IMR-90 (cell line): ENCODE data around the gene MAGOH. TPM values are rescaled to one million over a fixed set of nuclear protein-coding genes. Genes with fewer than 3 reads are reported as not detected.

ENCODE experiments used
- ATAC-seq: fragments of 200-7000 bp; cut with Tn5 transposase; 2 replicates; pipeline ENCODE4 v1.9.1; 2020; ENCODE audit warnings: low read depth, mild to moderate bottlenecking, moderate library complexity
- BruUV-seq: library from RNA; stranded (reverse); fragments of 400-500 nt; replicated peaks from 2 replicates; lab custom pipeline; 2021; lab: Mats Ljungman, UMichigan
- CTCF ChIA-PET: fragments of 300-600 bp; formaldehyde crosslinking; extraction: SDS; loops from one replicate; lab custom pipeline; 2021; ENCODE audit warnings: antibody characterized with exemption; lab: Yijun Ruan, JAX
- POLR2A ChIA-PET: fragments of 300-600 bp; sonication (Branson Sonifier 250); formaldehyde crosslinking; loops from one replicate; lab custom pipeline; 2022; ENCODE audit warnings: antibody characterized with exemption; ENCODE audit not compliant: unreplicated experiment; lab: Charles Lee
- DNase-seq: peaks from one replicate; pipeline ENCODE4 v3.0.0; 2013
- H2AFZ ChIP-seq: replicated peaks from 2 replicates; pipeline ENCODE3; 2013; ENCODE audit warnings: low read length, mild to moderate bottlenecking; ENCODE audit not compliant: poor library complexity
- H2AK5ac ChIP-seq: 2 replicates; pipeline ENCODE4 v1.6.1; 2013; ENCODE audit warnings: low read depth, low read length, inconsistent platforms
- H2AK9ac ChIP-seq: replicated peaks from 2 replicates; pipeline ENCODE3; 2013; ENCODE audit warnings: mild to moderate bottlenecking, low read depth, low read length, moderate library complexity; ENCODE audit not compliant: poor library complexity
- H2BK120ac ChIP-seq: 2 replicates; pipeline ENCODE4 v1.6.1; 2013; ENCODE audit warnings: low read depth, low read length, inconsistent platforms
- H2BK15ac ChIP-seq: 3 replicates; pipeline ENCODE4 v1.6.1; 2013; ENCODE audit warnings: low read depth, low read length, inconsistent platforms
- H2BK20ac ChIP-seq: 2 replicates; pipeline ENCODE4 v1.6.1; 2013; ENCODE audit warnings: low read depth, mild to moderate bottlenecking, inconsistent platforms, low read length, moderate library complexity
- H2BK5ac ChIP-seq: 2 replicates; pipeline ENCODE4 v1.6.1; 2013; ENCODE audit warnings: mild to moderate bottlenecking, low read depth, low read length, inconsistent platforms; ENCODE audit not compliant: poor library complexity, severe bottlenecking
- H3K14ac ChIP-seq: replicated peaks from 2 replicates; pipeline ENCODE4 v1.6.1; 2013; ENCODE audit warnings: low read depth, low read length, inconsistent platforms
- H3K18ac ChIP-seq: 2 replicates; pipeline ENCODE4 v1.6.1; 2013; ENCODE audit warnings: low read depth, low read length, control low read depth
- H3K23ac ChIP-seq: 2 replicates; pipeline ENCODE4 v1.6.1; 2013; ENCODE audit warnings: low read depth, low read length, inconsistent platforms
- H3K27ac ChIP-seq: 2 replicates; pipeline ENCODE4 v1.5.1; 2013; ENCODE audit warnings: mild to moderate bottlenecking, control low read depth, low read length; ENCODE audit not compliant: insufficient read depth
- H3K27me3 ChIP-seq: 2 replicates; pipeline ENCODE4 v1.6.1; 2013; ENCODE audit warnings: low read length; ENCODE audit not compliant: control insufficient read depth, insufficient read depth
- H3K36me3 ChIP-seq: 2 replicates; pipeline ENCODE4 v1.6.1; 2013; ENCODE audit warnings: low read length, mixed read lengths; ENCODE audit not compliant: control insufficient read depth, insufficient read depth
- H3K4ac ChIP-seq: 2 replicates; pipeline ENCODE4 v1.6.1; 2013; ENCODE audit warnings: low read depth, low read length, inconsistent platforms
- H3K4me1 ChIP-seq: 2 replicates; pipeline ENCODE4 v1.6.1; 2013; ENCODE audit warnings: low read length, mixed read lengths; ENCODE audit not compliant: control insufficient read depth, insufficient read depth
- H3K4me2 ChIP-seq: 2 replicates; pipeline ENCODE4 v1.6.1; 2013; ENCODE audit warnings: low read depth, mild to moderate bottlenecking, control low read depth, low read length, moderate library complexity
- H3K4me3 ChIP-seq: 2 replicates; pipeline ENCODE4 v1.5.1; 2013; ENCODE audit warnings: low read depth, mild to moderate bottlenecking, control low read depth, low read length, moderate library complexity; ENCODE audit not compliant: insufficient read depth
- H3K56ac ChIP-seq: 2 replicates; pipeline ENCODE4 v1.6.1; 2013; ENCODE audit warnings: low read length, inconsistent platforms; ENCODE audit not compliant: insufficient read depth; ENCODE audit errors: extremely low read depth
- H3K79me1 ChIP-seq, 2 experiments: 2 replicates each; pipeline ENCODE4 v1.6.1; 2013; ENCODE audit warnings: low read length in 2 of 2, inconsistent platforms in 1 of 2, low read depth in 1 of 2
- H3K9ac ChIP-seq: 2 replicates; pipeline ENCODE4 v1.6.1; 2013; ENCODE audit warnings: low read depth, low read length, control low read depth
- H3K9me1 ChIP-seq: 2 replicates; pipeline ENCODE4 v1.6.1; 2013; ENCODE audit warnings: low read length, inconsistent platforms; ENCODE audit not compliant: insufficient read depth
- H3K9me3 ChIP-seq: 2 replicates; pipeline ENCODE4 v1.6.1; 2013; ENCODE audit warnings: low read length; ENCODE audit not compliant: control insufficient read depth, insufficient read depth
- H4K20me1 ChIP-seq: 2 replicates; pipeline ENCODE4 v1.6.1; 2013; ENCODE audit warnings: low read length, inconsistent platforms; ENCODE audit not compliant: insufficient read depth
- H4K5ac ChIP-seq: 2 replicates; pipeline ENCODE4 v1.6.1; 2013; ENCODE audit warnings: mild to moderate bottlenecking, low read depth, low read length, control low read depth
- H4K8ac ChIP-seq, 2 experiments: 2 replicates each; pipeline ENCODE4 v1.6.1; 2013; ENCODE audit warnings: low read depth in 2 of 2, low read length in 2 of 2, control low read depth in 1 of 2, inconsistent platforms in 1 of 2
- H4K91ac ChIP-seq: 2 replicates; pipeline ENCODE4 v1.6.1; 2013; ENCODE audit warnings: low read depth, low read length, inconsistent platforms; ENCODE audit not compliant: insufficient read depth
- BHLHE40 ChIP-seq: fragments of 150-350 bp; IDR thresholded peaks from 2 replicates; pipeline ENCODE4 v1.6.1; 2016; ENCODE audit warnings: mild to moderate bottlenecking, low read depth, low read length
- FOS ChIP-seq: fragments of 150-350 bp; IDR thresholded peaks from 2 replicates; pipeline ENCODE4 v1.6.1; 2016; ENCODE audit warnings: low read depth, low read length
- MAFK ChIP-seq: IDR thresholded peaks from 2 replicates; pipeline ENCODE4 v1.6.1; 2012; ENCODE audit warnings: low read depth, low read length, improper control_type of control experiment
- NFE2L2 ChIP-seq: fragments of 150-350 bp; IDR thresholded peaks from 2 replicates; pipeline ENCODE4 v1.6.1; 2016; ENCODE audit warnings: low read depth, mild to moderate bottlenecking, low read length
- POLR2A ChIP-seq: IDR thresholded peaks from 2 replicates; pipeline ENCODE4 v1.6.1; 2012; ENCODE audit warnings: mild to moderate bottlenecking, low read depth, low read length
- RFX5 ChIP-seq: IDR thresholded peaks from 2 replicates; pipeline ENCODE4 v1.8.0; 2012; ENCODE audit warnings: low read depth, mild to moderate bottlenecking, low read length, moderate library complexity
- SMC3 ChIP-seq: fragments of 150-350 bp; IDR thresholded peaks from 2 replicates; pipeline ENCODE4 v1.6.1; 2016; ENCODE audit warnings: low read depth, mild to moderate bottlenecking, antibody characterized with exemption, low read length, moderate library complexity
- WGBS, 2 experiments: methylation state at CpG; one replicate each; pipeline versions ENCODE4 v1.1.5 to v1.1.7; 2013; ENCODE audit warnings: missing lambda C conversion rate in 2 of 2; ENCODE audit not compliant: insufficient read length in 1 of 2; ENCODE audit errors: extremely low coverage in 2 of 2; 5-methylcytosine and 5-hydroxymethylcytosine counted together
- dilution Hi-C: fragments of 300-500 bp; cut with HindIII; formaldehyde crosslinking; loops from one replicate; pipeline ENCODE4 v1.14.3; 2018; ENCODE audit warnings: low sequenced_read_pairs; ENCODE audit not compliant: unreplicated experiment
- in situ Hi-C: fragments of 300-500 bp; cut with MboI; formaldehyde crosslinking; loops from 3 replicates; pipeline ENCODE4 v1.14.3; 2019; ENCODE audit warnings: low sequenced_read_pairs, inconsistent platforms, mixed read lengths
- intact Hi-C: fragments of 100-400 bp; cut with micrococcal nuclease; formaldehyde crosslinking; loops from 2 replicates; pipeline ENCODE4 v1.10.0; 2022
- polyA plus RNA-seq, 3 experiments: library from polyadenylated mRNA; depleted of rRNA; stranded (reverse); fragments of >200 nt; gene quantifications; 2 replicates each; pipeline ENCODE4 v1.2.3, GENCODE V29; 2012; ENCODE audit warnings: low replicate concordance in 1 of 3
- total RNA-seq: library from RNA; depleted of rRNA; stranded (reverse); fragments of >200 nt; gene quantifications from 2 replicates; pipeline ENCODE4 v1.2.3, GENCODE V29; 2012
- TF ChIP-seq, protein P1 (sequence below): fragments of 150-350 bp; IDR thresholded peaks from 2 replicates; pipeline ENCODE4 v1.6.1; 2017; ENCODE audit warnings: mild to moderate bottlenecking, antibody characterized with exemption, low read length, low read depth

The MAGOH gene
- total and polyA plus RNA-seq, 2 of the 4 experiments (the other 2 are of a cell fraction) = 3.8 to 26.3 TPM

DNA sequence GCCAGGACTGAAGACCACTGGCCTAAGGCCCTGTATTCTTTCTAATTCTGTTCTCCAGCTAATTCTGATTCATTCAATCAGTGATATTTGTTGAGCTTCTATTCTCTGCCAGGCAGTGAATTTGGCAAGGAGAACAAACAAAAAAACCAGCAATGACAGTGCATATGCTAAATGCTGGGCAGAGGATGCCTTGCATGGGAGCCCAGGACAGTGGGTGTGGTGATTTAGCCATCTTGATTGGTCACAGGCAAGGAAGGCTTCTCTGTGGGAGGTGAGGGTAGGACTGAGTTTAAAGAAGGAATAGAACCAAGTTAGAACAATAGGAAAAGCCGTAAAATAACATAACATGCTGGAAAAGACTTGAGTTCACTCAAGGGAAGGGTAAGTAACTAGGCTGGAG lies 50.9 kb downstream of the MAGOH start:
- Histone ChIP-seq H3K4me3 (no peak overlapping the region), H3K9ac (no peak overlapping the region), H2BK5ac (no peak overlapping the region), H3K27me3 (no peaks in the 10 kb centered on the region), H2BK20ac (peak overlapping the region; percentile 66), H2AFZ (no peak overlapping the region), H3K56ac (no peak overlapping the region; the same call in 1 of the 2 replicates), H3K9me1 (peaks cover 26% of the 10 kb centered on the region), H4K91ac (peak overlapping the region; percentile 67), H4K20me1 (no peaks in the 10 kb centered on the region), H3K9me3 (no peaks in the 10 kb centered on the region), H2AK9ac (no peak overlapping the region), H3K79me1 (peaks cover 0 to 3% of the 10 kb centered on the region in 2 experiments; a peak in 2 of 4 replicates), H3K23ac (no peak overlapping the region), H3K27ac (no peak overlapping the region), H4K8ac (peak overlapping the region in 1 of 2 experiments; percentile 65; a peak in 3 of 4 replicates), H2AK5ac (no peak overlapping the region), H3K14ac (0 out of 2 replicates have a peak overlapping the region, but pooled peaks have one; percentile 51), H3K18ac (peak overlapping the region; percentile 68), H2BK15ac (peak overlapping the region; percentile 45; the same call in 1 of the 3 replicates), H4K5ac (peak overlapping the region; percentile 0; the same call in 1 of the 2 replicates), H3K4ac (peak overlapping the region; percentile 85), H3K36me3 (no peaks in the 10 kb centered on the region), H2BK120ac (peak overlapping the region; percentile 88), H3K4me1 (peaks cover 38% of the 10 kb centered on the region), H3K4me2 (no peak overlapping the region)
- POLR2A ChIA-PET = no interaction called here
- intact Hi-C loops (loop anchor here (5.0 to 10.0 kb wide), 3 partner anchors 170 to 345 kb away; partner anchors contain the start of genes ECHDC2, SCP2 and ZYG11A), in situ Hi-C loops (loop anchor here (10.0 kb wide), 2 partner anchors 283 to 483 kb away; no protein-coding TSS in a partner anchor), dilution Hi-C loops (no loop called here)
- ATAC-seq = no peak
- CTCF ChIA-PET = interaction anchor here (0.6 to 1.5 kb wide), 4 partner anchors 11 to 486 kb away, joined by 3 to 6 read pairs (median 4); no protein-coding TSS in a partner anchor
- no peak for DNase-seq
- TF ChIP-seq FOS = no peak
- TF ChIP-seq BHLHE40 = no peak
- no peak for TF ChIP-seq POLR2A
- TF ChIP-seq MAFK = no peak
- no peak for TF ChIP-seq RFX5
- no peak for TF ChIP-seq SMC3
- TF ChIP-seq, protein P1, sequence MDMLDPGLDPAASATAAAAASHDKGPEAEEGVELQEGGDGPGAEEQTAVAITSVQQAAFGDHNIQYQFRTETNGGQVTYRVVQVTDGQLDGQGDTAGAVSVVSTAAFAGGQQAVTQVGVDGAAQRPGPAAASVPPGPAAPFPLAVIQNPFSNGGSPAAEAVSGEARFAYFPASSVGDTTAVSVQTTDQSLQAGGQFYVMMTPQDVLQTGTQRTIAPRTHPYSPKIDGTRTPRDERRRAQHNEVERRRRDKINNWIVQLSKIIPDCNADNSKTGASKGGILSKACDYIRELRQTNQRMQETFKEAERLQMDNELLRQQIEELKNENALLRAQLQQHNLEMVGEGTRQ = no peak
- TF ChIP-seq NFE2L2 = no peak
- BruUV-seq = no TSS peak
- no CpG with 5 or more reads among the region's 1 CpG for whole genome bisulfite sequencing, 2 experiments
